ENCODE measurements around the gene PRPSAP1. TPM values are rescaled to one million over a fixed set of nuclear protein-coding genes. Genes with fewer than 3 reads are reported as not detected.
"Not testable (repeated sequence)": the region's sequence is repeated elsewhere in the genome, so short reads cannot be mapped to it uniquely, and the experiment has no call there.

The PRPSAP1 gene
- total RNA-seq, 1 donor from 2014 or later = 69.7 TPM

GRCh38 chr17:76363107-76363842, 9.6 kb upstream of the PRPSAP1 start:
- Mint-ChIP-seq H3K27ac (ENCODE audit: unreplicated experiment) (no peak overlapping the region), H3K36me3 (ENCODE audit: unreplicated experiment) (no peaks in the 10 kb centered on the region), H3K4me1 (ENCODE audit: unreplicated experiment) (peaks cover 32% of the 10 kb centered on the region), H3K4me3 (ENCODE audit: unreplicated experiment) (no peak overlapping the region), H3K27me3 (ENCODE audit: unreplicated experiment) (no peaks in the 10 kb centered on the region), H3K9me3 (ENCODE audit: unreplicated experiment) (no peaks in the 10 kb centered on the region)
- no peak for DNase-seq (ENCODE audit: extremely low spot score, unreplicated experiment)
- TF ChIP-seq CTCF (IDR thresholded peaks at IDR 0.05) = no peak

DNA sequence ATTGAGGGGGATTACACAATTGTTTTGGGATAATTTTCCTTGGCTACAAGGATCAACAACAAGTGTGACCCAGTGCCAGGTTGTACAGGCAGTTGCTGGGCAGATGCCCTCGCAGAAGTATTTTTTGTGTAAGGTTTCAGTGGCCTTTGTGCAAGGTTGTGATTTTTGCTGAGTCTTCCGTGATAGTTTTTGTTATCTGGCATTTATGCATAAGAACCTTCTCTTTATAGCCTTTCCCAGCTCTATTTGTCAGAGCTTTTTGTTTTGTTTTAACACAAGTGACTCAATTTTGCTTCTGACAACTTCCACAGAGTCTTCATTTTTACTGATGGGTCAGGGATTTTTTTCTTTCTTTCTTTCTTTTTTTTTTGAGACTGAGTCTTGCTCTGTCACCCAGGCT, 6.7 kb upstream of the PRPSAP1 start:
- H3K27ac Mint-ChIP-seq (ENCODE audit: unreplicated experiment) = no peak overlapping the region
- DNase-seq (ENCODE audit: extremely low spot score, unreplicated experiment) = no peak

GRCh38 chr17:76359776-76360175, 6.1 kb upstream of the PRPSAP1 start:
- not testable (repeated sequence) for DNase-seq (ENCODE audit: extremely low spot score, unreplicated experiment); H3K27me3 Mint-ChIP-seq (ENCODE audit: unreplicated experiment); H3K4me3 Mint-ChIP-seq (ENCODE audit: unreplicated experiment); H3K36me3 Mint-ChIP-seq (ENCODE audit: unreplicated experiment); H3K9me3 Mint-ChIP-seq (ENCODE audit: unreplicated experiment); H3K27ac Mint-ChIP-seq (ENCODE audit: unreplicated experiment)
- H3K4me1 Mint-ChIP-seq (ENCODE audit: unreplicated experiment) = peaks cover 24% of the 10 kb centered on the region

More for the DNA sequence above, 6.7 kb upstream of the PRPSAP1 start:
- no peak overlapping the region for H3K4me3 Mint-ChIP-seq (ENCODE audit: unreplicated experiment)
- no peaks in the 10 kb centered on the region for H3K36me3 Mint-ChIP-seq (ENCODE audit: unreplicated experiment)
- no peaks in the 10 kb centered on the region for H3K27me3 Mint-ChIP-seq (ENCODE audit: unreplicated experiment)
- peaks cover 23% of the 10 kb centered on the region for H3K4me1 Mint-ChIP-seq (ENCODE audit: unreplicated experiment)
- no peak for TF ChIP-seq CTCF (IDR thresholded peaks at IDR 0.05)
- H3K9me3 Mint-ChIP-seq (ENCODE audit: unreplicated experiment) = no peaks in the 10 kb centered on the region

- no peaks in the 10 kb centered on the region for H3K36me3 Mint-ChIP-seq (ENCODE audit: unreplicated experiment)
- no peak overlapping the region for H3K27ac Mint-ChIP-seq (ENCODE audit: unreplicated experiment)
- H3K4me1 Mint-ChIP-seq (ENCODE audit: unreplicated experiment) = peaks cover 27% of the 10 kb centered on the region
- no peaks in the 10 kb centered on the region for H3K27me3 Mint-ChIP-seq (ENCODE audit: unreplicated experiment)
- TF ChIP-seq CTCF (IDR thresholded peaks at IDR 0.05) = no peak
- no peaks in the 10 kb centered on the region for H3K9me3 Mint-ChIP-seq (ENCODE audit: unreplicated experiment)
- DNase-seq (ENCODE audit: extremely low spot score, unreplicated experiment) = no peak
- no peak overlapping the region for H3K4me3 Mint-ChIP-seq (ENCODE audit: unreplicated experiment)
Observed at GRCh38 chr17:76359375-76359774, 5.7 kb upstream of the PRPSAP1 start.

- Mint-ChIP-seq H3K27me3 (ENCODE audit: unreplicated experiment) (no peaks in the 10 kb centered on the region), H3K9me3 (ENCODE audit: unreplicated experiment) (no peaks in the 10 kb centered on the region), H3K4me3 (ENCODE audit: unreplicated experiment) (no peak overlapping the region), H3K4me1 (ENCODE audit: unreplicated experiment) (peaks cover 30% of the 10 kb centered on the region), H3K27ac (ENCODE audit: unreplicated experiment) (no peak overlapping the region), H3K36me3 (ENCODE audit: unreplicated experiment) (no peaks in the 10 kb centered on the region)
- no peak for DNase-seq (ENCODE audit: extremely low spot score, unreplicated experiment)
- no peak for TF ChIP-seq CTCF (IDR thresholded peaks at IDR 0.05)
Observed at GRCh38 chr17:76357597-76358158, 4.0 kb upstream of the PRPSAP1 start.
